ENCODE measurements around the gene GNAZ. TPM values are rescaled to one million over a fixed set of nuclear protein-coding genes. Genes with fewer than 3 reads are reported as not detected.

GNAZ gene
- total RNA-seq, 1 donor from 2014 or later, result 2.9 TPM

- Histone ChIP-seq H3K36me3 (no peaks in the 10 kb centered on the region), H3K4me1 (peaks cover 34% of the 10 kb centered on the region), H3K9me3 (replicated peaks) (no peaks in the 10 kb centered on the region), H3K27ac (replicated peaks) (no peak overlapping the region), H3K4me3 (no peak overlapping the region), H3K27me3 (ENCODE audit: low read depth) (no peaks in the 10 kb centered on the region)
- intact Hi-C loops (cut with micrococcal nuclease), result no loop called here
- no peak for TF ChIP-seq CTCF (IDR thresholded peaks at IDR 0.05; ENCODE audit: borderline replicate concordance)
- DNase-seq, result peak; percentile 2
Measured at GRCh38 chr22:23072077-23072910, 2.0 kb downstream of the GNAZ start.

- Histone ChIP-seq H3K9me3 (replicated peaks) (no peaks in the 10 kb centered on the region), H3K36me3 (no peaks in the 10 kb centered on the region), H3K4me1 (peaks cover 35% of the 10 kb centered on the region), H3K27ac (replicated peaks) (no peak overlapping the region), H3K4me3 (no peak overlapping the region), H3K27me3 (ENCODE audit: low read depth) (no peaks in the 10 kb centered on the region)
- intact Hi-C loops (cut with micrococcal nuclease), result no loop called here
- peak; percentile 3 for DNase-seq
- no peak for TF ChIP-seq CTCF (IDR thresholded peaks at IDR 0.05; ENCODE audit: borderline replicate concordance)
Measured at GRCh38 chr22:23072911-23073491, 2.7 kb downstream of the GNAZ start.

- Histone ChIP-seq H3K27ac (replicated peaks) (no peak overlapping the region), H3K4me1 (peaks cover 30% of the 10 kb centered on the region), H3K36me3 (no peaks in the 10 kb centered on the region), H3K27me3 (ENCODE audit: low read depth) (no peaks in the 10 kb centered on the region), H3K4me3 (no peak overlapping the region), H3K9me3 (replicated peaks) (no peaks in the 10 kb centered on the region)
- peak; percentile 11 for DNase-seq
- no peak for TF ChIP-seq CTCF (IDR thresholded peaks at IDR 0.05; ENCODE audit: borderline replicate concordance)
- intact Hi-C loops (cut with micrococcal nuclease), result no loop called here
Measured at GRCh38 chr22:23073526-23074229, 3.4 kb downstream of the GNAZ start.

- peaks cover 22% of the 10 kb centered on the region for H3K4me1 ChIP-seq
- no peak overlapping the region for H3K27ac ChIP-seq (replicated peaks)
- peak; percentile 7 for DNase-seq
- no peaks in the 10 kb centered on the region for H3K9me3 ChIP-seq (replicated peaks)
- TF ChIP-seq CTCF (IDR thresholded peaks at IDR 0.05; ENCODE audit: borderline replicate concordance), result no peak
- H3K36me3 ChIP-seq, result no peaks in the 10 kb centered on the region
- H3K27me3 ChIP-seq (ENCODE audit: low read depth), result no peaks in the 10 kb centered on the region
- no peak overlapping the region for H3K4me3 ChIP-seq
- intact Hi-C loops (cut with micrococcal nuclease), result no loop called here
Measured at GRCh38 chr22:23074451-23074850, 4.1 kb downstream of the GNAZ start.

GRCh38 chr22:23075050-23075449, 4.7 kb downstream of the GNAZ start:
- Histone ChIP-seq H3K4me3 (no peak overlapping the region), H3K27ac (replicated peaks) (no peak overlapping the region), H3K4me1 (peaks cover 18% of the 10 kb centered on the region), H3K9me3 (replicated peaks) (no peaks in the 10 kb centered on the region), H3K27me3 (ENCODE audit: low read depth) (no peaks in the 10 kb centered on the region), H3K36me3 (no peaks in the 10 kb centered on the region)
- DNase-seq, result peak; percentile 3
- intact Hi-C loops (cut with micrococcal nuclease), result no loop called here
- TF ChIP-seq CTCF (IDR thresholded peaks at IDR 0.05; ENCODE audit: borderline replicate concordance), result no peak
